Sigmoid colon (tissue), 4 donors: Measurements from ENCODE around the gene AP1M1.

ENCODE experiments used
- CTCF ChIP-seq, 4 experiments: fragments of 450-650 bp in 3 of 4; fragments of 200-600 bp in 1 of 4; IDR thresholded peaks; one replicate each; pipeline ENCODE4 v1.5.1; 2016 to 2019; ENCODE audit warnings: antibody characterized with exemption in 4 of 4, mild to moderate bottlenecking in 3 of 4, moderate library complexity in 2 of 4
- POLR2A ChIP-seq, 2 donors: fragments of 450-650 bp; IDR thresholded peaks; one replicate each; pipeline ENCODE4 v1.6.1; 2016; ENCODE audit warnings: antibody characterized with exemption in 2 of 2, mild to moderate bottlenecking in 2 of 2, moderate library complexity in 2 of 2
- POLR2AphosphoS5 ChIP-seq, 4 donors: sonication (generic); formaldehyde crosslinking; IDR thresholded peaks; one replicate each; pipeline ENCODE4 v1.6.1; 2017; ENCODE audit warnings: antibody characterized with exemption in 4 of 4

- no peak for TF ChIP-seq CTCF (IDR thresholded peaks at IDR 0.05)
- TF ChIP-seq POLR2A (IDR thresholded peaks at IDR 0.05), result no peak
- TF ChIP-seq POLR2AphosphoS5 (IDR thresholded peaks at IDR 0.05), result no peak
Measured at GRCh38 chr19:16280306-16280705, 82.6 kb downstream of the AP1M1 start.
